Liver (tissue), 9 donors: Measurements from ENCODE around the gene MAP1A. TPM values are rescaled to one million over a fixed set of nuclear protein-coding genes. Genes with fewer than 3 reads are reported as not detected.

Source experiments
- DNase-seq: peaks from one replicate; pipeline ENCODE4 v3.0.0-alpha.2; 2017; ENCODE audit warnings: low spot score
- H3K27ac ChIP-seq, 2 donors: one replicate each; pipeline ENCODE4 v1.7.0; 2013; ENCODE audit warnings: inconsistent platforms in 2 of 2, low read length in 2 of 2, control low read depth in 1 of 2, low read depth in 1 of 2, mild to moderate bottlenecking in 1 of 2
- H3K27me3 ChIP-seq, 4 donors: one replicate each; pipeline versions ENCODE4 v1.6.1 to v1.7.0; 2013; ENCODE audit warnings: low read length in 3 of 4, inconsistent platforms in 1 of 4, mild to moderate bottlenecking in 1 of 4, moderate library complexity in 1 of 4; ENCODE audit not compliant: control insufficient read depth in 4 of 4, insufficient read depth in 4 of 4
- H3K36me3 ChIP-seq, 4 donors: one replicate each; pipeline versions ENCODE4 v1.6.1 to v1.7.0; 2013; ENCODE audit warnings: low read length in 3 of 4, mild to moderate bottlenecking in 3 of 4, low read depth in 1 of 4, moderate library complexity in 1 of 4; ENCODE audit not compliant: control insufficient read depth in 4 of 4, insufficient read depth in 3 of 4
- H3K4me1 ChIP-seq, 4 donors: one replicate each; pipeline versions ENCODE4 v1.6.1 to v1.7.0; 2013; ENCODE audit warnings: low read length in 3 of 4, mild to moderate bottlenecking in 3 of 4, moderate library complexity in 1 of 4; ENCODE audit not compliant: control insufficient read depth in 4 of 4, insufficient read depth in 4 of 4
- H3K4me3 ChIP-seq, 3 donors: one replicate each; pipeline versions ENCODE4 v1.6.1 to v1.7.0; 2013; ENCODE audit warnings: low read length in 3 of 3, control low read depth in 1 of 3, low read depth in 1 of 3, mild to moderate bottlenecking in 1 of 3
- H3K9ac ChIP-seq, 2 donors: one replicate each; pipeline ENCODE4 v1.7.0; 2013; ENCODE audit warnings: low read length in 2 of 2, mild to moderate bottlenecking in 2 of 2, moderate library complexity in 2 of 2, control low read depth in 1 of 2, low read depth in 1 of 2
- H3K9me3 ChIP-seq, 4 donors: one replicate each; pipeline versions ENCODE4 v1.6.1 to v1.7.0; 2013; ENCODE audit warnings: low read length in 3 of 4; ENCODE audit not compliant: control insufficient read depth in 4 of 4
- CTCF ChIP-seq: fragments of 150-350 bp; IDR thresholded peaks from 2 replicates; pipeline ENCODE4 v1.5.1; 2017; ENCODE audit warnings: improper control_type of control experiment, low read depth, low read length; ENCODE audit not compliant: missing input control
- EGR1 ChIP-seq, 2 donors: IDR thresholded peaks; 2 replicates each; pipeline ENCODE4 v1.6.1; 2016 to 2018; ENCODE audit warnings: antibody characterized with exemption in 2 of 2, low read depth in 2 of 2
- FOXA1 ChIP-seq: IDR thresholded peaks from 2 replicates; pipeline ENCODE4 v1.6.1; 2016; ENCODE audit warnings: antibody characterized with exemption
- FOXA2 ChIP-seq: IDR thresholded peaks from 2 replicates; pipeline ENCODE4 v1.6.1; 2016; ENCODE audit warnings: antibody characterized with exemption
- GABPA ChIP-seq, 2 donors: IDR thresholded peaks in 1 of 2; conservative IDR thresholded peaks in 1 of 2; 2 replicates each; pipeline ENCODE4 v1.6.1; 2016; ENCODE audit warnings: antibody characterized with exemption in 2 of 2, mild to moderate bottlenecking in 1 of 2, moderate library complexity in 1 of 2
- HNF4A ChIP-seq, 2 donors: conservative IDR thresholded peaks; 2 replicates each; pipeline ENCODE4 v1.6.1; 2016; ENCODE audit warnings: antibody characterized with exemption in 2 of 2, mild to moderate bottlenecking in 2 of 2
- HNF4G ChIP-seq: IDR thresholded peaks from 2 replicates; pipeline ENCODE4 v1.6.1; 2016; ENCODE audit warnings: antibody characterized with exemption
- JUND ChIP-seq, 2 donors: IDR thresholded peaks; 2 replicates each; pipeline ENCODE4 v1.6.1; 2016; ENCODE audit warnings: antibody characterized with exemption in 2 of 2
- NR2F2 ChIP-seq: IDR thresholded peaks from 2 replicates; pipeline ENCODE4 v1.6.1; 2016; ENCODE audit warnings: antibody characterized with exemption
- RAD21 ChIP-seq, 2 donors: IDR thresholded peaks; 2 replicates each; pipeline ENCODE4 v1.6.1; 2016; ENCODE audit warnings: antibody characterized with exemption in 2 of 2, mild to moderate bottlenecking in 2 of 2
- RXRA ChIP-seq, 2 donors: IDR thresholded peaks; 2 replicates each; pipeline ENCODE4 v1.6.1; 2017 to 2018; ENCODE audit warnings: antibody characterized with exemption in 2 of 2, mild to moderate bottlenecking in 1 of 2
- TAF1 ChIP-seq: conservative IDR thresholded peaks from 2 replicates; pipeline ENCODE4 v1.6.1; 2016; ENCODE audit warnings: antibody characterized with exemption, mild to moderate bottlenecking
- ZBTB33 ChIP-seq: IDR thresholded peaks from 2 replicates; pipeline ENCODE4 v1.6.1; 2016; ENCODE audit warnings: antibody characterized with exemption
- polyA plus RNA-seq, 2 donors: library from polyadenylated mRNA; stranded (reverse) in 1 of 2; unstranded in 1 of 2; fragments of 200-250 nt in 1 of 2; fragments of >200 nt in 1 of 2; fragmentation: Nextera tagmentation in 1 of 2; extraction: Ambion mirVana in 1 of 2; gene quantifications; one replicate each; pipeline versions ENCODE4 v1.2.1 to v1.2.3, GENCODE V29; 2013 to 2015
- total RNA-seq, 2 donors: library from RNA; depleted of rRNA; stranded (reverse); fragments of >200 nt; gene quantifications; one replicate each; pipeline ENCODE4 v1.2.3, GENCODE V29; 2014
- TF ChIP-seq, protein P1 (sequence below): IDR thresholded peaks from 2 replicates; pipeline ENCODE4 v1.6.1; 2016; ENCODE audit warnings: antibody characterized with exemption
- TF ChIP-seq, protein P2 (sequence below): IDR thresholded peaks from 2 replicates; pipeline ENCODE4 v1.6.1; 2016; ENCODE audit warnings: antibody characterized with exemption, mild to moderate bottlenecking
- TF ChIP-seq, protein P3 (sequence below): IDR thresholded peaks from 2 replicates; pipeline ENCODE4 v1.6.1; 2016; ENCODE audit warnings: antibody characterized with exemption
- donor health status: healthy.
- donor health status: healthy.
- donor health status: healthy.
- donor health status: healthy.
- donor health status: healthy.

MAP1A gene
- total and polyA plus RNA-seq, 4 donors, result 0.11 to 0.89 (median 0.28) TPM

- Histone ChIP-seq H3K4me1 (no peaks in the 10 kb centered on the region), H3K9me3 (no peaks in the 10 kb centered on the region), H3K36me3 (no peaks in the 10 kb centered on the region), H3K9ac (no peak overlapping the region), H3K4me3 (no peak overlapping the region), H3K27me3 (no peaks in the 10 kb centered on the region), H3K27ac (no peak overlapping the region)
- no peak for DNase-seq
- no peak for TF ChIP-seq EGR1 (IDR thresholded peaks at IDR 0.05; ENCODE audit: low read depth in 2 of 2)
- TF ChIP-seq, protein P1, sequence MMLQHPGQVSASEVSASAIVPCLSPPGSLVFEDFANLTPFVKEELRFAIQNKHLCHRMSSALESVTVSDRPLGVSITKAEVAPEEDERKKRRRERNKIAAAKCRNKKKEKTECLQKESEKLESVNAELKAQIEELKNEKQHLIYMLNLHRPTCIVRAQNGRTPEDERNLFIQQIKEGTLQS, result peak; percentile 63
- no peak for TF ChIP-seq CTCF
- no peak for TF ChIP-seq FOXA1
- TF ChIP-seq, protein P2, sequence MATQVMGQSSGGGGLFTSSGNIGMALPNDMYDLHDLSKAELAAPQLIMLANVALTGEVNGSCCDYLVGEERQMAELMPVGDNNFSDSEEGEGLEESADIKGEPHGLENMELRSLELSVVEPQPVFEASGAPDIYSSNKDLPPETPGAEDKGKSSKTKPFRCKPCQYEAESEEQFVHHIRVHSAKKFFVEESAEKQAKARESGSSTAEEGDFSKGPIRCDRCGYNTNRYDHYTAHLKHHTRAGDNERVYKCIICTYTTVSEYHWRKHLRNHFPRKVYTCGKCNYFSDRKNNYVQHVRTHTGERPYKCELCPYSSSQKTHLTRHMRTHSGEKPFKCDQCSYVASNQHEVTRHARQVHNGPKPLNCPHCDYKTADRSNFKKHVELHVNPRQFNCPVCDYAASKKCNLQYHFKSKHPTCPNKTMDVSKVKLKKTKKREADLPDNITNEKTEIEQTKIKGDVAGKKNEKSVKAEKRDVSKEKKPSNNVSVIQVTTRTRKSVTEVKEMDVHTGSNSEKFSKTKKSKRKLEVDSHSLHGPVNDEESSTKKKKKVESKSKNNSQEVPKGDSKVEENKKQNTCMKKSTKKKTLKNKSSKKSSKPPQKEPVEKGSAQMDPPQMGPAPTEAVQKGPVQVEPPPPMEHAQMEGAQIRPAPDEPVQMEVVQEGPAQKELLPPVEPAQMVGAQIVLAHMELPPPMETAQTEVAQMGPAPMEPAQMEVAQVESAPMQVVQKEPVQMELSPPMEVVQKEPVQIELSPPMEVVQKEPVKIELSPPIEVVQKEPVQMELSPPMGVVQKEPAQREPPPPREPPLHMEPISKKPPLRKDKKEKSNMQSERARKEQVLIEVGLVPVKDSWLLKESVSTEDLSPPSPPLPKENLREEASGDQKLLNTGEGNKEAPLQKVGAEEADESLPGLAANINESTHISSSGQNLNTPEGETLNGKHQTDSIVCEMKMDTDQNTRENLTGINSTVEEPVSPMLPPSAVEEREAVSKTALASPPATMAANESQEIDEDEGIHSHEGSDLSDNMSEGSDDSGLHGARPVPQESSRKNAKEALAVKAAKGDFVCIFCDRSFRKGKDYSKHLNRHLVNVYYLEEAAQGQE, result no peak
These were observed 24.4 kb downstream of the MAP1A start for GRCh38 chr15:43541785-43542184.

DNA sequence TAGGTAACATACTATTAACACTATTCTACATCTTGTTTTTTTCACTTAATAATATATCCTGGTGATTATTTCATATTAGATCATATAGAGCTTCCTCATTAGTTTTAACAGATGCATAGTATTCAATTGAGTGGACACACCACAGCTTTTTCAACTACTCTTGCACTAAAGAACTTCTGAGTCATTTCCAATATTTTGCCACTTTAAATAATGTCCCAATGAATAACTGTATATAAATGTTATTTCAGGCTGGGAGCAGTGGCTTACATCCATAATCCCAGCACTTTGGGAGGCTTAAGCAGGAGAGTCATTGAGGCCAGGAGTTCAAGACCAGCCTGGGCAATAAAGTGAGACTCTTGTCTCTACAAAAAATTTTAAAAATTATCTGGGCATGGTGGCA lies 26.9 kb downstream of the MAP1A start:
- Histone ChIP-seq H3K9ac (no peak overlapping the region), H3K4me3 (no peak overlapping the region), H3K27ac (no peak overlapping the region), H3K27me3 (no peaks in the 10 kb centered on the region), H3K9me3 (no peaks in the 10 kb centered on the region), H3K36me3 (no peaks in the 10 kb centered on the region), H3K4me1 (no peaks in the 10 kb centered on the region)
- TF ChIP-seq, protein P2, result no peak
- TF ChIP-seq TAF1 (no peak), RAD21 (IDR thresholded peaks at IDR 0.05) (no peak), ZBTB33 (no peak), FOXA1 (no peak), FOXA2 (no peak), EGR1 (IDR thresholded peaks at IDR 0.05; ENCODE audit: low read depth in 2 of 2) (no peak), NR2F2 (no peak), CTCF (no peak), GABPA (IDR thresholded peaks at IDR 0.05 in 1 of 2, conservative IDR thresholded peaks at IDR 0.05 in 1 of 2) (no peak), HNF4G (no peak), HNF4A (conservative IDR thresholded peaks at IDR 0.05) (no peak), JUND (IDR thresholded peaks at IDR 0.05) (no peak), RXRA (IDR thresholded peaks at IDR 0.05) (no peak)
- TF ChIP-seq, protein P1, result no peak
- TF ChIP-seq, protein P3, sequence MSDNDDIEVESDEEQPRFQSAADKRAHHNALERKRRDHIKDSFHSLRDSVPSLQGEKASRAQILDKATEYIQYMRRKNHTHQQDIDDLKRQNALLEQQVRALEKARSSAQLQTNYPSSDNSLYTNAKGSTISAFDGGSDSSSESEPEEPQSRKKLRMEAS, result no peak
- no peak for DNase-seq
